H1 (cell line): ENCODE measurements around the gene SMO.

Experiments
- CHD1 ChIP-seq: IDR thresholded peaks from 2 replicates; pipeline ENCODE4 v1.6.1; 2012; ENCODE audit warnings: low read depth, low read length, improper control_type of control experiment
- CREB1 ChIP-seq: IDR thresholded peaks from 2 replicates; pipeline ENCODE4 v1.6.1; 2012; ENCODE audit warnings: inconsistent platforms
- GABPA ChIP-seq: IDR thresholded peaks from 2 replicates; pipeline ENCODE4 v1.6.1; 2011; ENCODE audit warnings: mild to moderate bottlenecking, low read length, moderate library complexity, borderline replicate concordance; ENCODE audit not compliant: insufficient read depth
- JUN ChIP-seq: IDR thresholded peaks from 2 replicates; pipeline ENCODE4 v1.6.1; 2011; ENCODE audit warnings: low read depth, mild to moderate bottlenecking, improper control_type of control experiment, low read length
- MAFK ChIP-seq: IDR thresholded peaks from 2 replicates; pipeline ENCODE4 v1.6.1; 2012; ENCODE audit warnings: low read depth, mild to moderate bottlenecking, improper control_type of control experiment, low read length
- POLR2A ChIP-seq, 2 experiments: IDR thresholded peaks; 1 replicate in 1 of 2; 2 replicates in 1 of 2; pipeline ENCODE4 v1.6.1; 2011; ENCODE audit warnings: low read depth in 2 of 2, low read length in 2 of 2, mild to moderate bottlenecking in 2 of 2; ENCODE audit errors: control extremely low read depth in 1 of 2
- POLR2AphosphoS5 ChIP-seq: IDR thresholded peaks from 2 replicates; pipeline ENCODE4 v1.6.1; 2011; ENCODE audit warnings: low read depth, low read length
- SIN3A ChIP-seq, 2 experiments: IDR thresholded peaks in 1 of 2; conservative IDR thresholded peaks in 1 of 2; 2 replicates each; pipeline ENCODE4 v1.6.1; 2011 to 2012; ENCODE audit warnings: low read length in 2 of 2, improper control_type of control experiment in 1 of 2, low read depth in 1 of 2, mild to moderate bottlenecking in 1 of 2
- SP1 ChIP-seq: IDR thresholded peaks from 2 replicates; pipeline ENCODE4 v1.6.1; 2011; ENCODE audit warnings: low read depth, low read length
- SRF ChIP-seq: IDR thresholded peaks from 2 replicates; pipeline ENCODE4 v1.6.1; 2011; ENCODE audit warnings: mild to moderate bottlenecking, low read depth, low read length, moderate library complexity
- TCF12 ChIP-seq: IDR thresholded peaks from 2 replicates; pipeline ENCODE4 v1.6.1; 2011; ENCODE audit warnings: low read depth, mild to moderate bottlenecking, low read length
- TF ChIP-seq, protein P1 (sequence below), 3 experiments: IDR thresholded peaks; 1 replicate in 2 of 3; 2 replicates in 1 of 3; pipeline versions ENCODE4 v1.5.1 to v1.6.1; 2011; ENCODE audit warnings: low read length in 3 of 3, mild to moderate bottlenecking in 3 of 3, inconsistent platforms in 2 of 3, low read depth in 1 of 3, moderate library complexity in 1 of 3; ENCODE audit not compliant: insufficient read depth in 1 of 3; ENCODE audit errors: control extremely low read depth in 1 of 3
- TF ChIP-seq, protein P2 (sequence below): IDR thresholded peaks from 2 replicates; pipeline ENCODE4 v1.6.1; 2012; ENCODE audit warnings: low read length, inconsistent platforms

DNA sequence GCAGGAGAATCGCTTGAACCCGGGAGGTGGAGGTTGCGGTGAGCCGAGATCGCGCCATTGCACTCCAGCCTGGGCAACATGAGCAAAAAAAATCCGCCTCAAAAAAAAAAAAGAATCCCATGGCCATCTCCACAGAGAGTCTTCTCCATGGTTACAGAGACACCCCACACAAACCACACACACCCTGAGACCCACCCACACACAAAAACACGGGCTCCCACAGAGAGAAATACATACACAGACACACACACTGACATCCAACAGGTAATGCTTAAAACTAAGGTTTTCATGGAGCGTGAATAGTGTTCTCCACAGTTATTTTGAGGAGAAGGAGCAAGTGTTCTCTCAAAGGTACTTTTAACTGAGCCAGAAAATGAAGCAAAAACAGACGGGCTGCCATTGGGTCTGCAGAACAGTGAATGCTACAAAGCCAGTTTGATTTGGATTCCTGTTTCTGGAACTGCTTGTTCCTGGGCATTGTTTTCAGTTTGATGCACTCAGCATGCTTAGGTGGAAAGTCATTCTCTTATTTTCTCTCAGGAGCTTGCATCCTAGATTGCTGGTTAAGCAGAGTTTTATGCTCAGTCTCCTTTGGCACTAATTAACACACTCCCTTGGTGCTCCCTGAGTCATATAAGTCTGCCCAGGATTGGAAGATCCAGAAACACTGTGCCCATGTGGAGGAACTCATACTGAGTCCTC, 51.8 kb downstream of the SMO start:
- TF ChIP-seq MAFK, result no peak
- TF ChIP-seq CREB1, result no peak
- TF ChIP-seq, protein P1, sequence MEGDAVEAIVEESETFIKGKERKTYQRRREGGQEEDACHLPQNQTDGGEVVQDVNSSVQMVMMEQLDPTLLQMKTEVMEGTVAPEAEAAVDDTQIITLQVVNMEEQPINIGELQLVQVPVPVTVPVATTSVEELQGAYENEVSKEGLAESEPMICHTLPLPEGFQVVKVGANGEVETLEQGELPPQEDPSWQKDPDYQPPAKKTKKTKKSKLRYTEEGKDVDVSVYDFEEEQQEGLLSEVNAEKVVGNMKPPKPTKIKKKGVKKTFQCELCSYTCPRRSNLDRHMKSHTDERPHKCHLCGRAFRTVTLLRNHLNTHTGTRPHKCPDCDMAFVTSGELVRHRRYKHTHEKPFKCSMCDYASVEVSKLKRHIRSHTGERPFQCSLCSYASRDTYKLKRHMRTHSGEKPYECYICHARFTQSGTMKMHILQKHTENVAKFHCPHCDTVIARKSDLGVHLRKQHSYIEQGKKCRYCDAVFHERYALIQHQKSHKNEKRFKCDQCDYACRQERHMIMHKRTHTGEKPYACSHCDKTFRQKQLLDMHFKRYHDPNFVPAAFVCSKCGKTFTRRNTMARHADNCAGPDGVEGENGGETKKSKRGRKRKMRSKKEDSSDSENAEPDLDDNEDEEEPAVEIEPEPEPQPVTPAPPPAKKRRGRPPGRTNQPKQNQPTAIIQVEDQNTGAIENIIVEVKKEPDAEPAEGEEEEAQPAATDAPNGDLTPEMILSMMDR (IDR thresholded peaks at IDR 0.05; ENCODE audit: control extremely low read depth in 1 of 3, insufficient read depth in 1 of 3, low read depth in 1 of 3, low read length in 3 of 3), result no peak
- no peak for TF ChIP-seq JUN
- no peak for TF ChIP-seq SP1
- no peak for TF ChIP-seq POLR2A (IDR thresholded peaks at IDR 0.05; ENCODE audit: control extremely low read depth in 1 of 2, low read depth in 2 of 2, low read length in 2 of 2)
- TF ChIP-seq SRF, result no peak
- no peak for TF ChIP-seq TCF12
- TF ChIP-seq, protein P2, sequence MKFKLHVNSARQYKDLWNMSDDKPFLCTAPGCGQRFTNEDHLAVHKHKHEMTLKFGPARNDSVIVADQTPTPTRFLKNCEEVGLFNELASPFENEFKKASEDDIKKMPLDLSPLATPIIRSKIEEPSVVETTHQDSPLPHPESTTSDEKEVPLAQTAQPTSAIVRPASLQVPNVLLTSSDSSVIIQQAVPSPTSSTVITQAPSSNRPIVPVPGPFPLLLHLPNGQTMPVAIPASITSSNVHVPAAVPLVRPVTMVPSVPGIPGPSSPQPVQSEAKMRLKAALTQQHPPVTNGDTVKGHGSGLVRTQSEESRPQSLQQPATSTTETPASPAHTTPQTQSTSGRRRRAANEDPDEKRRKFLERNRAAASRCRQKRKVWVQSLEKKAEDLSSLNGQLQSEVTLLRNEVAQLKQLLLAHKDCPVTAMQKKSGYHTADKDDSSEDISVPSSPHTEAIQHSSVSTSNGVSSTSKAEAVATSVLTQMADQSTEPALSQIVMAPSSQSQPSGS, result no peak
- no peak for TF ChIP-seq SIN3A (conservative IDR thresholded peaks at IDR 0.05 in 1 of 2, IDR thresholded peaks at IDR 0.05 in 1 of 2; ENCODE audit: low read depth in 1 of 2, low read length in 2 of 2)
- TF ChIP-seq GABPA, result no peak
- TF ChIP-seq POLR2AphosphoS5, result no peak
- TF ChIP-seq CHD1, result no peak
